Right atrium auricular region (tissue), 2 donors: ENCODE data around the gene NCOA1. TPM values are rescaled to one million over a fixed set of nuclear protein-coding genes. Genes with fewer than 3 reads are reported as not detected.

Experiments
- DNase-seq: peaks from one replicate; pipeline ENCODE4 v3.0.0-alpha.2; 2019; ENCODE audit warnings: low spot score
- H3K27ac ChIP-seq, 2 donors: fragments of 200-600 bp; sonication (generic); 1 replicate in 1 of 2; 2 replicates in 1 of 2; pipeline ENCODE4 v1.5.1; 2016 to 2019
- H3K27me3 ChIP-seq, 2 donors: fragments of 200-600 bp; sonication (generic); one replicate each; pipeline versions ENCODE4 v1.5.1 to v1.6.0; 2017 to 2019
- H3K36me3 ChIP-seq: fragments of 200-600 bp; sonication (generic); one replicate; pipeline ENCODE4 v1.5.1; 2016
- H3K4me1 ChIP-seq, 2 donors: fragments of 200-600 bp; sonication (generic); one replicate each; pipeline versions ENCODE4 v1.5.1 to v1.6.0; 2017 to 2019
- H3K4me3 ChIP-seq, 2 donors: fragments of 200-600 bp; sonication (generic); 1 replicate in 1 of 2; 2 replicates in 1 of 2; pipeline ENCODE4 v1.5.1; 2017 to 2019; ENCODE audit warnings: mild to moderate bottlenecking in 1 of 2, moderate library complexity in 1 of 2
- H3K9me3 ChIP-seq, 2 donors: fragments of 200-600 bp; sonication (generic); one replicate each; pipeline ENCODE4 v1.5.1; 2019
- total RNA-seq, 2 donors: library from RNA; depleted of rRNA; stranded (reverse); fragments of >200 nt; gene quantifications; one replicate each; pipeline ENCODE4 v1.1.0, GENCODE V29; 2016
- TF ChIP-seq, protein P1 (sequence below), 2 donors: fragments of 200-600 bp; sonication (generic); IDR thresholded peaks; one replicate each; pipeline ENCODE4 v1.5.1; 2019; ENCODE audit warnings: antibody characterized with exemption in 2 of 2

Gene NCOA1
- total RNA-seq, 2 donors from 2014 or later = 33.8 to 43.6 TPM

DNA sequence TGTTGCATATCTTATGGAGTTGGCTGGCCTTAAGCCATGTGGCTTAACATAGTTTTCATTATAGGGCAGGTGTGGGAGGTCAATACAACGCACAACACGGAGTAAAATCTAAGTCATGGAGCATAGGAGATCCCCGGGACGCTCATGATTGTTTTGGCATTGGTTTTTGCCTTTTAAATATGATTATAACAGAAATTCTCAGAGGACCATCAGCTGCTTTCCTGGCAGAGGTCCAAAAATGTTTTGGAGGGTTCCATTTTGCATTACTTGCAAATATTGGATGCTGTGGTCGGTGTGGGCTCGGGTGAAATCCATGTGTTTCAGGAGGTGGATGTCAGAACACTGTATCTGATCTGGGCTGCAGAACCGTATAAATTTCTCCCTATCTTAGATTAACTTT is 3.4 kb downstream of the NCOA1 start:
- Histone ChIP-seq H3K4me1 (peaks cover 0 to 48% of the 10 kb centered on the region in 2 donors), H3K27ac (no peak overlapping the region), H3K4me3 (no peak overlapping the region), H3K36me3 (no peaks in the 10 kb centered on the region), H3K27me3 (no peaks in the 10 kb centered on the region), H3K9me3 (no peaks in the 10 kb centered on the region)
- DNase-seq = no peak
- TF ChIP-seq, protein P1, sequence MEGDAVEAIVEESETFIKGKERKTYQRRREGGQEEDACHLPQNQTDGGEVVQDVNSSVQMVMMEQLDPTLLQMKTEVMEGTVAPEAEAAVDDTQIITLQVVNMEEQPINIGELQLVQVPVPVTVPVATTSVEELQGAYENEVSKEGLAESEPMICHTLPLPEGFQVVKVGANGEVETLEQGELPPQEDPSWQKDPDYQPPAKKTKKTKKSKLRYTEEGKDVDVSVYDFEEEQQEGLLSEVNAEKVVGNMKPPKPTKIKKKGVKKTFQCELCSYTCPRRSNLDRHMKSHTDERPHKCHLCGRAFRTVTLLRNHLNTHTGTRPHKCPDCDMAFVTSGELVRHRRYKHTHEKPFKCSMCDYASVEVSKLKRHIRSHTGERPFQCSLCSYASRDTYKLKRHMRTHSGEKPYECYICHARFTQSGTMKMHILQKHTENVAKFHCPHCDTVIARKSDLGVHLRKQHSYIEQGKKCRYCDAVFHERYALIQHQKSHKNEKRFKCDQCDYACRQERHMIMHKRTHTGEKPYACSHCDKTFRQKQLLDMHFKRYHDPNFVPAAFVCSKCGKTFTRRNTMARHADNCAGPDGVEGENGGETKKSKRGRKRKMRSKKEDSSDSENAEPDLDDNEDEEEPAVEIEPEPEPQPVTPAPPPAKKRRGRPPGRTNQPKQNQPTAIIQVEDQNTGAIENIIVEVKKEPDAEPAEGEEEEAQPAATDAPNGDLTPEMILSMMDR (IDR thresholded peaks at IDR 0.05) = no peak

DNA sequence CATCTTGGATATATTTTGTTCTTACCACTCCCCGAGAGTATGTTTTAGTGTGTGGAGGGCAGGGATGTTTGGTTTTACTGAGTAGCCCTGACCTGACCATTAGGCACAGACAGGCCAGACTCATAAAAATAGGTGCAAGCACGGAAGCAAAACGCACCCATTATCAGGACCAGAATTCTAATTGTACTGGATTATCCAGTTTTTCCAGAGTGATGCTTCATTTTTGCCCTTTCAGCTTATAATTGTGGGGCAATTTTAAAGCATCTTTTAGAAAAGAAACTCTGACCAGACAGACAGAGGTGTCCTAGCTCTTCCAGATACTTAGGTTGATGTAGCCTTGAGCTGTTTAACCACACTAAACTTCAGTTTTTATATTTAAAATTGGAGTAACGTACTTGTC is 4.4 kb downstream of the NCOA1 start:
- H3K4me1 ChIP-seq = peaks cover 0 to 43% of the 10 kb centered on the region in 2 donors
- TF ChIP-seq, protein P1 (IDR thresholded peaks at IDR 0.05) = no peak

DNA sequence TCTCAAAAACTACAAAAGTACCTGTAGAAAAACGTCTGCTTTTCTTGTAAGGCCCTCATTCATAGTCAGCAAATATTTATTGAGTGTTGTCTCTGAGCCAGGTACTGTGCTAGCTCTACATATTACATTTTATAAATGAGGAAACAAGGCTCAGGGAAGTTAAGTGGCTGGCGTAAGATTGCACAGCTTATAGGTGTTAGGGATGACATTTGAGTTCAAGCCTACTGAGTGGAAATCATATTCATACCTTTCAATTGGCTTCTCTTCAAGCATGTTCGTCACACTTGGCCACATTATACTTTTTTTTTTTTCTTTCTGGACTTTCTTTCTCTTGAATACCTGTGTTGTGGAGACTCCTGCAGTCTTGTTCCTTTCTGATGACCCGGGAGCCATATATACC is 5.9 kb downstream of the NCOA1 start:
- H3K9me3 ChIP-seq = no peaks in the 10 kb centered on the region
- no peak overlapping the region for H3K27ac ChIP-seq
- no peak overlapping the region for H3K4me3 ChIP-seq
- no peaks in the 10 kb centered on the region for H3K27me3 ChIP-seq
- no peak for DNase-seq
- TF ChIP-seq, protein P1 (IDR thresholded peaks at IDR 0.05) = no peak
- H3K36me3 ChIP-seq = no peaks in the 10 kb centered on the region
- H3K4me1 ChIP-seq = peaks cover 0 to 45% of the 10 kb centered on the region in 2 donors

More for the DNA sequence above, 4.4 kb downstream of the NCOA1 start:
- no peaks in the 10 kb centered on the region for H3K9me3 ChIP-seq
- H3K27me3 ChIP-seq = no peaks in the 10 kb centered on the region
- H3K4me3 ChIP-seq = no peak overlapping the region
- H3K27ac ChIP-seq = no peak overlapping the region
- no peaks in the 10 kb centered on the region for H3K36me3 ChIP-seq
- DNase-seq = no peak

DNA sequence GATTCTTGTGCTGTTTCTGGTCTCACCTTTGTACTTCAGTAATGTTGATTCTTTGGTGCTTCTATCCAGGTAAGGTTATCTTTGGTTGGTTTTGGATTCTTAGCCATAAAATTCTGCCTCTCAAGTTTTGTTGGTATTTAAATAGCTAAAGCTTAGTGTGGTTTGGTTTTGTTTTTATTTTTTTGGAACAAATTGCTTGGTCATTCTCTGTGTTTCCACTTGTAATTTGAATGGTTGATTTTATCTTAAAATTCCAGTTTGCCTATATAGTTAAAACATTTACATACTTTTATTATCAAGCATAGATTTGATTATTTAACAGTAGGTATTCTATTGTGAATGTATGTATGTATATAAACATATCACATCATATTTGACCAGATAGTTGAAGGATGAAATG is 6.6 kb downstream of the NCOA1 start:
- Histone ChIP-seq H3K4me3 (no peak overlapping the region), H3K36me3 (no peaks in the 10 kb centered on the region), H3K9me3 (no peaks in the 10 kb centered on the region), H3K27me3 (no peaks in the 10 kb centered on the region), H3K27ac (no peak overlapping the region), H3K4me1 (peaks cover 0 to 52% of the 10 kb centered on the region in 2 donors)
- TF ChIP-seq, protein P1 (IDR thresholded peaks at IDR 0.05) = no peak
- no peak for DNase-seq

DNA sequence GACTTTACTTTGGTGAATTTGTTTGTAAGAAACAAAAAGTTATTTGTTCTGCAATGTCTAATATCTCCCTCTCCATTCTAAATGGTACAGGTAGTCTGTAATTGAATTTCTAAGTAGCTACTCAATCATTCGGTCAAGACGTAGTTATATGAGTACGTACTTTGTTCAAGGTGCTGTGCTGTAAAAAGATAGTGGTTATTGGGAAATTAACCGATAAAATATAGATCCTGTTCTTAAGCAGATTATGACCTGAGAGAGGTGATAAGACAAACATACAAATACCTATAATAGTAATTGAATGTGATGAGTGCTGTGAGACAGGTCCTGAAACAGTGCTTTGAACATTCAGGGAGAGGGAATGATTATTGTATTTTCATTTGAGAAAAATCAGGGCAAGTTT is 7.1 kb downstream of the NCOA1 start:
- TF ChIP-seq, protein P1 (IDR thresholded peaks at IDR 0.05) = no peak
- H3K4me3 ChIP-seq = no peak overlapping the region
- no peak for DNase-seq
- no peaks in the 10 kb centered on the region for H3K9me3 ChIP-seq
- H3K4me1 ChIP-seq = peaks cover 0 to 51% of the 10 kb centered on the region in 2 donors
- no peaks in the 10 kb centered on the region for H3K27me3 ChIP-seq
- H3K27ac ChIP-seq = no peak overlapping the region
- H3K36me3 ChIP-seq = no peaks in the 10 kb centered on the region

DNA sequence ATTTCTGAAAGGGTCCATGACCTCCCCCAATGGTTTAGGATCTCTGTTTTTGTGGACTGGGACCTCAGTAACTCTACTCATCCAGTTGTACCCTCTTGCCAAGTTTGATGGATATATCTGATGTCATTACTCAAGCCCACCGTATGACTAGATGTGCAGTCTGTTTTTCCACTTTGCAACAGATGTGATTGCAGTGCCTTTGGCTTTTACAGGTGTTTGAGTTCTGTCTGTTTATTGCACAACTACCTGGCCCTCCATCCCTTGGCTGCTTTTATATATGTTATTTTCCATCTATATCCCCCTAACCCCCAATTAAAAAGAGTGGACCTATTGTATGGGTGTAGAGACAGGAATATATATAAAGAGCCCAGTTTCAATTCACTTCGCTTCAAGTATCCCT is 10.8 kb downstream of the NCOA1 start:
- DNase-seq = no peak
- H3K9me3 ChIP-seq = no peaks in the 10 kb centered on the region
- peaks cover 0 to 43% of the 10 kb centered on the region in 2 donors for H3K4me1 ChIP-seq
- H3K4me3 ChIP-seq = no peak overlapping the region
- H3K36me3 ChIP-seq = no peaks in the 10 kb centered on the region
- TF ChIP-seq, protein P1 (IDR thresholded peaks at IDR 0.05) = no peak
- no peak overlapping the region for H3K27ac ChIP-seq
- no peaks in the 10 kb centered on the region for H3K27me3 ChIP-seq
